NCI-H2107 (cell line): ENCODE measurements around the gene HIC2.
"Not testable (repeated sequence)": the region's sequence is repeated elsewhere in the genome, so short reads cannot be mapped to it uniquely, and the experiment has no call there.

Source experiments
- DNase-seq: peaks from one replicate; lab custom pipeline; 2025; lab: John Stamatoyannopoulos, UW

Gene HIC2

DNA sequence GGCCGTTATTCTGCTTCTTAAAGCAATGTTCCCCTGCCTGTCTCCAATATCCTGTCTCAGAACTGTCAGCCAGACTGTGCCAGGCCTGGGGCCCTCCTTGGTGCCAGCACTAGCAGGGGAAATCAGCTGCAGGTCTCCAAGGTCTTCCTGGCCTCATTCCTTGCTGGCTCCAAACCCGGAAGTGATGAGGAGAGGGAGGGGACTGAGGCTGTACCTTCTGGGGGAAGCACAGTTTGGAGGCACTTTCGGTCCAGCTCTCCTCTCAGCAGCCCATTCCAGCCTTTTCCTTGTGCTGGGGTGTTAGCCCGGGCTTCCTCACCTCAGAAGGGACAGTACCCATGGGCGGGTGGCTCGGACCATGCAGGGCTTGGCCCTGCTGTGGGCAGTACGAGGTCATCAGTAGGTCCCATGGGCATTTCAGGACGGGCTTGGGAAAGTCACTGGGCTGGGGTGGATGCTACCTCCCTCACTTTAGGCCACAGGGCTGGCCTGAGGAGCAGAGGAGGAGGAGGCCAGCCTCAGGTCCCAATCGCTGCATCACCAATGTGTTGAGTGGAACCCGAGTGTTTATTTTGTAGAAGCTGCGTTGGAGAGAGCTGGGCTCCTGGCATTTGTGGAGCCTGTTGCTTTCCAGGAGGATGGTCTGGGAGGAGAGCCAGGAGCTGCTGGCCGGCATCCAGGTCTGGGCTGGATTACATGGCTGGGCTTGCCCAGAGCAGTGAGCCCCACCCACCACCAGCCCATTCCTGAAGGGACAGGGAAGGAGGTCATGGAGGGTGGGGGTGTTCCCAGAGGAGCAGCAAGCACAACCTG is 19.0 kb downstream of the HIC2 start:
- DNase-seq, result not testable (repeated sequence)

DNA sequence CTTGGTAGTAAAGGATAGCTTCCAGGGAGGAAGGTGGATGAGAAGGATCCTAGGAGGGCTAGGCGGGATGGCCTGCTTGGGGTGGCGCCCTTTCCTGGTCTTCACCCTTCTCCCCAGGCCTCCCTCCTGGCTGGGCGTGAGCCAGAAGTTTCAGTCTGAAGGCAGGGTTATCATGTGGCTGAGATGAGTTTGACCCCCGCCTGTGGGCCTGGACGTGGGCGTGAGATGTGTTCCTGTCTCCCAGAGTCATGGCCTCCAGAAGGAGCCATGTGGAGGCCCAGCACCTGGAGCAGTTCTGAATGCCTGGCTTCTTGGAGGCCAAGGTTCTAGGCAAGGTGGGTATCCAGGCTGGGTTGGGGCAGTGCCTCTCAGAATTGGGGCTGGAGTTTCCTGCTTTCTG is 20.8 kb downstream of the HIC2 start:
- DNase-seq, result not testable (repeated sequence)

- not testable (repeated sequence) for DNase-seq
Observed at GRCh38 chr22:21440018-21440636, 23.0 kb downstream of the HIC2 start.

- not testable (repeated sequence) for DNase-seq
Observed at GRCh38 chr22:21440676-21441075, 23.5 kb downstream of the HIC2 start.

GRCh38 chr22:21441170-21441569 is 24.0 kb downstream of the HIC2 start:
- not testable (repeated sequence) for DNase-seq

DNA sequence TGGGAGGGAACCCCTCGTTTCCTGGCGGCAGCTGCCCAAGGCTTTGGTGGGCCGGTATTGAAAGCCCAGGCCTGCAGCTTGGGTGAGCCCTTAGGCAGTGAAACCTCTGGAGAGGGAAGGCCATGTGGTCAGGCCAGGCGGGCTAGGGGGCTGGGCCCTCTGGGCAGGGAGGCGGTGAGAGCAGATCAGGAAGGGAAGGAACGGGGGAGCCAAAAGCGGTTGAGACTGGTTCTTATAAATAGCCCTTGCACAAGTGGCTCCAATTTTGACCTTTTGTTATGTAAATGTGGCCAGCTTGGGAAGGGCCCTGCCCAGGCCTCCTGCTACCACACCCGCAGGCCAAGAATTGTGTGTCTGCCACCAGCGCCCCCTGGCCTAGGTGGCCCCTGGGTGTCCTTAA is 25.0 kb downstream of the HIC2 start:
- not testable (repeated sequence) for DNase-seq

DNA sequence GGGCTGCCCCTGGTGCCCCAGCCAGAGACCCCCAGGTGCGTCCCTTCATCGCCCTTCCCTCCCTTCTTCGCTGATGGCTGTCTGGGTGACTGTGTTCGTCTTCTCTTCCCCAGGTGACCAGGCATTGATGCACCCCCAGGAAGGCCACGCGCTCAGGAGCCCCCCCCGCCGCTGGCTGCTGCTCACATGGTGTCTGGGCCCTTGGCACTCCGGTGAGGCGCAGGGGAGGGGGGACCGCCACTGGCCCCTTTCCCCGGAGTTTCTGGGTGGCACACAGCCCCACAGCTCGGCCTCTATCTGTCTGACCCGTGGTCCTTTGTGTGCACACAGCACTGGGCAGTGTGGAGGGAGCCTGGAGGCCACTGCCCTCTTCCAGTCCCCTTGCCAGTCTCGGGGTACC is 25.5 kb downstream of the HIC2 start:
- DNase-seq, result not testable (repeated sequence)

- no peak for DNase-seq
Observed at GRCh38 chr22:21443057-21443734, 26.0 kb downstream of the HIC2 start.

GRCh38 chr22:21443735-21444421 is 26.7 kb downstream of the HIC2 start:
- no peak for DNase-seq

DNA sequence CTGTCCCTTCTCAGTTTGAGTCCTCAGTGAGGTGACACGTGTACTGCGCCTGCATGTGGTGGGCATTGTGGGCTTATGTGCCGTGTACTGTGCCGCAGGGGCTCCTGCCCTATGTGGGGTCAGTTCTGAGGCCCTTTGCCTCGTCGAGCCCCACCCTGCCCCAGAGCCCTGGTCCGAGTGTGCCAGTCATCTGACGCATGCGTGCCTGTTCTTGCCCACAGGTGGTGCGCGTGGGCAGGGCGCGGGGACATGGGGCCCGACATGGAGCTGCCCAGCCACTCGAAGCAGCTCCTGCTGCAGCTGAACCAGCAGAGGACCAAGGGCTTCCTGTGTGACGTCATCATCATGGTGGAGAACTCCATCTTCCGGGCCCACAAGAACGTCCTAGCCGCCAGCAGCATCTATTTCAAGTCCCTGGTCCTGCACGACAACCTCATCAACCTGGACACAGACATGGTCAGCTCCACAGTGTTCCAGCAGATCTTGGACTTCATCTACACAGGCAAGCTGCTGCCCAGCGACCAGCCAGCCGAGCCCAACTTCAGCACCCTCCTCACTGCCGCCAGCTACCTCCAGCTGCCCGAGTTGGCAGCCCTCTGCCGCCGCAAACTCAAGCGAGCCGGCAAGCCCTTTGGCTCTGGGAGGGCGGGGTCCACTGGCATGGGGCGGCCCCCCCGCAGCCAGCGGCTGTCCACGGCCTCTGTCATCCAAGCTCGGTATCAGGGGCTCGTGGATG is 27.7 kb downstream of the HIC2 start:
- no peak for DNase-seq

GRCh38 chr22:21445437-21446127 is 28.4 kb downstream of the HIC2 start:
- no peak for DNase-seq

GRCh38 chr22:21446128-21446826 is 29.1 kb downstream of the HIC2 start:
- no peak for DNase-seq

DNA sequence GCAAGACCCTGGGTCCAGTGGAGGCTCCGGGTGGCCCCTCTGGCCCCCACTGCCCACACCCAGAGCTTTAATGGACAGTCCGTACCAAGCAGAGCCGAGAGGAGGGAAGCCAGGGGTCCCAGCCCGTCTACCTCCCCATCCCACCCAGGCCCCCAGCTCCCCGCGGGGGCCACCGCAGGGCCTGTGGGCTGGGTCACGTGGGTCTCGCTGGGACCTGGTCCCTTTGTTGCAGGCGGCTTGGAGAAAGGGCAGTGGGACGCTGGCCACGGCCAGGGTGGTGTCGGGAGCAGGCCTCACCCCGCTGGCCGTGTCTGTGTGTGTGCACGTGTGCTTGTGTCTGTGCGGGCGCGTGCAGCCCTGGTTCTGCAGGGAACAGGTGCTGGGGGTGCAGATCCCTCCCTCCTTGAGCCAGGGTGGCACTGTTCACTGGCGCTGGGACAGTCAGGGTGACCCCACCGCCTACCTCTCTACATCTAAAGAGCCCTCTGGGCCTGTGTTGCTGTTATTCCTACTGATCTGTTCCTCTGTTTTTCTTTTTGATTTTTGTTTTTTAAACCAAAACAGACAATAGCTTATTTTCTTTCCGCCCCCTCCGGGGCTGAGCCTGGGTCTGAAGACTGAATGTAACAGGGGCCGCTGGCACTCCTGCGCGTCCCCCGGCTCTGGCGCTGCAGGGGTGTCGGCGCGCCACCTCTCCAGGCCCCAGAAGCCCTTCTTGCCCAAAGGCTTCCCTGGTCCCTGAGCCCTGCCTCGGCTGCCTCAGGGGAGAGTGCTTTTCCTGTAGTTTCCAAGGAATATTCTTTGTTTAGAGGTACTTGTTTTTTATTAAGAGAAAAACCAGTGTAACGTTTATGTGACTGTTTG is 29.9 kb downstream of the HIC2 start:
- no peak for DNase-seq

DNA sequence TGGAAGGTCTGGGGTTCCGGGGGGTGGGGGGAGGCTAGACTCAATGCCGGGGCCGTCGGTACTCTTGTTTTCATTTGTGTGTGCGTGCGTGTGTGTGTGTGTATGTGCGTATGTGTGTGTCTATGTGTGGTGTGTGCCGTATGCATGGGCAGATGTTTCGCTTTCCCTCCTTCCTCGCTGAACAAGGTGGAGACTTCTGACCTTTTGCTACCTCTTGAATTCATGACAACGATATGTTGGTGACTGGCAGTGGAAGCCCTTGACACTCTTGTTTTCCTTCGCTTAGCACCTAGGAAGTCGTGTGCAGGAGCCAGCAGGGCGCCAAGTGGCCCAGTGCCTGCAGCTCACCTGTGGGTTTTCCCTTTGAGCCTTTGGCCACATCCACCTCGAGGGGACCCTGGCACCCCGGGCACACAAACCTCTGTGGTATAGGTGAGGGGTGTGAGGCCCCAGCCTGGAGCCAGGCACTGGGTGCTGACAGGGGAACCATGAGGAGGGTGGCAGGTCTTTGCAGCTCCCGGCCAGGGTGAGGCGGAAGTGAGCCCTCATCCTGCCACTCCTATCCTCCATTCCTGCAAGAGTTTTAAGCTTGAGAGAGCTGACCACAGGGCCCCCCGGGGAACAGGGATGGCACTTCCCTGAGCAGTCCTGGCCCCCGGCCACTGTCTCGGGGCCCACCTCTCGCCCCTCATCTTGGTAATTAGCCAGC is 30.7 kb downstream of the HIC2 start:
- no peak for DNase-seq

DNA sequence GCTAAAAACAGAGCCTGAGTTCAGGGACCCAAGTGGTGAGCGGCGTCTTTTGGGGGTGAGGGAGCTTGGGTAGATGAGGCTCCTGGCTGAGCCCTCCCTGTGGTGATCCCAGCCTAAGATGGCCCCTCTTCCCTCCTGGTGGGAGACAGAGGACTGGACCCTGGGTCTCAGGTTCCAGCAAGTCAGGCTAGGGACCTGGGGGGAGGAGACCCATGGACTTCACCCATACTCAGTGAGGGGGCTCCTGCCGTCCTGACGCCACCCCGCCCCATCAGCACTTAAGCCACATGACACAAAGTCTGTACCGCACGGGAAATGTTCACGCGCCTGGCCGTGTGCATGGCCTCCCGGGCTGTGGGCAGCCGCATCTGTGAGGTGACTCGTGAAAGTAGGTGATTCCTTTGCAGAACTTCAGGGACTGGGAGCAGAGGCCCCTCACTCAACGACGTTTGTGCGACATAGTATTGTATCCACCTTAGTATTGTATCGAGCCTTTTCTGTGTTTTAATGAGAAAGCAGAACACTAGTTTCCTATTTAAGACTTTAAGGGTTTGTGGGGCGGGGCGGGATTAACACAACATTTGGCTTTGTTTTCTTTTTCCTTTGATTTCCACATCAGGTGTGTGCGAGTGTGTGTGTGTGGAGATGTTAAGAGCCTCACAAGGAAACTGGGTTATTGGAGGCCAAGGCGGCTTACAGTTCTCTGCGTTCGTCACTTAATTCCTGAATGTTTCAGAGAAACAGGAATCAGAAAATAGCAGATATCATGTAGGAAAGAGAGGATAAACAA is 31.7 kb downstream of the HIC2 start:
- no peak for DNase-seq

GRCh38 chr22:21449531-21450319 is 32.6 kb downstream of the HIC2 start:
- DNase-seq, result no peak

- DNase-seq, result no peak
Observed at GRCh38 chr22:21450320-21450831, 33.2 kb downstream of the HIC2 start.
